GM18858 (cell line): ENCODE data around the gene POU4F3.

Experiments used
- ATAC-seq: cut with Tn5 transposase; IDR thresholded peaks from one replicate; pipeline ENCODE4 v1.9.1; 2021; ENCODE audit not compliant: unreplicated experiment

POU4F3 gene

DNA sequence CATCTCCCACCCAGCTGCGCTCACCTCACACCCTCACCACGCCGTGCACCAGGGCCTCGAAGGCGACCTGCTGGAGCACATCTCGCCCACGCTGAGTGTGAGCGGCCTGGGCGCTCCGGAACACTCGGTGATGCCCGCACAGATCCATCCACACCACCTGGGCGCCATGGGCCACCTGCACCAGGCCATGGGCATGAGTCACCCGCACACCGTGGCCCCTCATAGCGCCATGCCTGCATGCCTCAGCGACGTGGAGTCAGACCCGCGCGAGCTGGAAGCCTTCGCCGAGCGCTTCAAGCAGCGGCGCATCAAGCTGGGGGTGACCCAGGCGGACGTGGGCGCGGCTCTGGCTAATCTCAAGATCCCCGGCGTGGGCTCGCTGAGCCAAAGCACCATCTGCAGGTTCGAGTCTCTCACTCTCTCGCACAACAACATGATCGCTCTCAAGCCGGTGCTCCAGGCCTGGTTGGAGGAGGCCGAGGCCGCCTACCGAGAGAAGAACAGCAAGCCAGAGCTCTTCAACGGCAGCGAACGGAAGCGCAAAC is 1.1 kb downstream of the POU4F3 start:
- ATAC-seq: no peak

GRCh38 chr5:146340260-146341081 is 1.8 kb downstream of the POU4F3 start:
- ATAC-seq: no peak

DNA sequence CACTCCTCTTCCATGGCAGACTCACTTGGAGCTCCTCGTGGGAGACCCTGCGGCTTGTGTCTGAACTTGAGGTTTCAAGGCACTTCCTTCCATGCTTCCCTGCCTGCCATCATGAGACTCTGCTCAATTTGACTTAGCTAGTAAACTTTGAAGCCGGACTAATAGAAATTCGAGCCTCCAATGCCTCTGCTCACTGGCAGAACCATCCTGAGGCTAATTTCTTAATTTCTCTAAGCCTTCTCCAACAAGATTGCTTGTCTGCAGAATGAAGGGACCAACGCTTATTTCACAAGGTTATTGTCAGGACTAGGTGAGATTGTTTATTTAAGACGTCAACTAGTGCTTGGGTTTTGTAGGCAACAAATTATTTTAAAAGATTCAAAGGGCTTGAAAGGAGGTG is 3.2 kb downstream of the POU4F3 start:
- no peak for ATAC-seq

DNA sequence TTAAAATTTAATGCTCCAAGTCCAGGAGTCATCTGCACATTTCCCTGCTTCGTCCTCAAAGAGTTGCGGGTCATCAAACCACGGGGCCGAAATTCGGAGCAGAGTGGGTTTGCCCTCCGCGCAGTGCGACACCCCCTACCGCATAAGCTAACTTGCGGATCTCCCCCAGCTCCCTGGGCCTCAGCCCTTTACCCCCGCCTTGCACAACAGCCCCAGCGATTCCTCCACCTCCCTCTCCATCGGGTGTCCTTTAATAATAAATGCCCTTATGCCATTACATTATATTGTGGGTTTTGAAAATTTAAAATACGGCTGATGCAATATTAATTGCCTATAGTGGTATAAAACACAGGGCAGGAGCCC is 3.9 kb downstream of the POU4F3 start:
- no peak for ATAC-seq

- no peak for ATAC-seq
Observed at GRCh38 chr5:146342882-146343865, 4.5 kb downstream of the POU4F3 start.

- ATAC-seq: no peak
Observed at GRCh38 chr5:146344155-146345118, 5.8 kb downstream of the POU4F3 start.

DNA sequence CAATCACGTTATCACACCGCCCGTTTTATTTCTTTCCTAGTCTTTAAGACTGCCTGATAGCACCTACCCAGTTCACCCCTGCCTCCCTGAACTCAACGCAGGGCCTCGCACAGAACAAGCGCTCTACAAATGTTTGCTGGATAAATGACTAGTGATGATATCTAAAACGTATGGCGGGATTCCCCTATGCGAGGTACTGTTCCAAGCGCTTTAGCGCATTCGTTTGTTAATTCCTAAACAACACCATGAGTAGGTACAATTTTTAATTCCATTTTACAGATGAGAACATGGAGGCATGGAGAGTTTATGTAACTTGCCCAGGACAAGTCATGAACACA is 6.6 kb downstream of the POU4F3 start:
- ATAC-seq: no peak

DNA sequence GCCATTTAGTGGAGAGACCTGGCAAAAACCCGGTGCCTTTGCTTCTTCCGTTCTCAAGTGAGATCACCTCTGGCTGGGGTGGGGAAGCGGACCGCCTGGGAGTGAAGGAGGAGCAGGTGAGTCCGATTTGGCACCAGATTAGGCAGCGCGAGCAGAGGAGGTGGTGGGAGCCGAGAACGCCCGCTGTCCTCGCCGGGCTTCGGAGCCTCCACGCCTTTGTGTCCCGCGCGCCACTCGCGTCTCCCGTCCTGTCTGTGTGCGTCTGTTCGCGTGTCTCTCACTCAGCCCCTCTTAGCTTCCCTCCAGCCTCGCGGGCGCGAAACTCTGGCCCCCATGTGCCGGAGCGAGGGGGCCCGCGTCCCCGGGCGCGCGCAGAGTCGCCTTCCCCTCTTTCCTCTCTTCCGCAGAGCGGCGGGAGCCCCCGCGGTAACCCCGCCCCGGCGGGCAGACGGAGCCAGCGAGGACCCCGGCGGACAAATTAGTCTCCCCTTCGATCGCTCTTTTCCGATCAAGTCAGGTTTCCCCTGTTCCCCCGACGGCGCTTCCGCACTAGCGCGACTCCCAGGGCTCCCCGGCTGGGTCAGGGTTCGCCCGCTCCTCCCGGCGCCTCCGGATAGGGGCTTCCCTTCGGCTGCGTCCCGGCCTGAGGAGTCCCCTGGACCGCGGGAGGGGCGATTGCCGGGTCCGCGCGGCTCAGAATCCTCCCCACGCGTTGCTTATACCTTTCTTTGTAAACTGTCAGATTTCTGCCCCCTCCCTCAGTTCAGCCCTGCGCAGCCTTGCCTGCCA is 7.1 kb downstream of the POU4F3 start:
- no peak for ATAC-seq

DNA sequence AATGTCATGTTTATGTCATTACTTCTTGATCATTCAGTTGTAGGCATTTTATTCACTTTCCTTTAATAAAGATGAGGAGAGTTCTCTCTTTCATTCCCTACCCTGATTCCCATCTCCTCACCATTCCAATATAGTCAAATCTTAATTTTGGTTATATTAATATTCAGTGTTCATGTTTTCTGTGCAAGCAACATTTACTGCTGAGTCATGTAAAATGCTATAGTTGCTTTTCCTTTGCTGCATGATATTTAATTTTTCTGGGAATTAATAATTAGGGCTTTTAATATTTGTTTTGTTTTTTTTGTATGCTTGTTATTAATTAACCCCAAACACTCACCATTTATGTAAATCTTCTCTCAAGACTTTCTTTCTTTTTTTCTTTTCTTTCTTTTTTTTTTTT is 18.5 kb downstream of the POU4F3 start:
- ATAC-seq: no peak

GRCh38 chr5:146359836-146360235 is 21.2 kb downstream of the POU4F3 start:
- ATAC-seq: no peak

- no peak for ATAC-seq
Observed at GRCh38 chr5:146363161-146363874, 24.7 kb downstream of the POU4F3 start.

DNA sequence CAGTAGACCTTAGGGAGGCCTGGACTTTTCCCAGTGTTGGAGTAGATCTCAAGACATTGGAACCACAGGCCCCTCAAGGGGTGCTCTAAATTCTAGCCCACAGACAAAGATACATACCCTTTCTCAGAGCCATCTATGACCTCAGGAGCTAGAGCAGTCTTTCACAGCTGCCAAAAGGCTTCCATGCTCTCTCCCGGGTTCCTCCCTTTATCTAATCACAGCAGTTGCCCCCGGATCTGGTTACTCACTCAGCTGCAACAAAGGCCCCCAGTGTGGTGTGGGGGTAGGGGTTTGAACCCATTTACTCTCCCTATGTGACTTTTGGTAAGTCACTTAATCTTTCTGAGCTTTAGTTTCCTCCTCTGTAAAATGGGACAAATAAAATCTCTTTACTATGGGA is 27.0 kb downstream of the POU4F3 start:
- ATAC-seq: no peak

- no peak for ATAC-seq
Observed at GRCh38 chr5:146366904-146367303, 28.3 kb downstream of the POU4F3 start.

GRCh38 chr5:146368137-146368536 is 29.5 kb downstream of the POU4F3 start:
- ATAC-seq: no peak

DNA sequence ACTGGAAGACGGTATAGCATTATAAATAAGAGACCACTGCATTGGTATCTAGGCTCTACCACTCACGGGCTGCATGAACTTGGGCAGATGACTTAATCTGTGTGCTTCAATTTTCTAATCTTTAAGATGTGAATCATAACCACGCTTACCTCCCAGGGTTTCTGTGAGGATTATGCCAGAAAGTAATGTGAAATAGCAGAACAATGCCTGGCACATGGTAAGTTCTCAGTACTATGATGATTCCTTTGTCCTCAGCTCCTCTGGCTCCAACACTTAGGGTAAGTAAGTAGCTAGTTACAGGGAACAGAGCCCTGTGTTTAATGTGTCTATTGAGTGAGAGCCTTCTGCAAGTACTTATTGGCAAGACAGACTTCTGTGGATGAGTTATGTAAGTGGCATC is 31.1 kb downstream of the POU4F3 start:
- no peak for ATAC-seq

GRCh38 chr5:146376821-146377220 is 38.2 kb downstream of the POU4F3 start:
- ATAC-seq: no peak

GRCh38 chr5:146378986-146379385 is 40.3 kb downstream of the POU4F3 start:
- ATAC-seq: no peak

DNA sequence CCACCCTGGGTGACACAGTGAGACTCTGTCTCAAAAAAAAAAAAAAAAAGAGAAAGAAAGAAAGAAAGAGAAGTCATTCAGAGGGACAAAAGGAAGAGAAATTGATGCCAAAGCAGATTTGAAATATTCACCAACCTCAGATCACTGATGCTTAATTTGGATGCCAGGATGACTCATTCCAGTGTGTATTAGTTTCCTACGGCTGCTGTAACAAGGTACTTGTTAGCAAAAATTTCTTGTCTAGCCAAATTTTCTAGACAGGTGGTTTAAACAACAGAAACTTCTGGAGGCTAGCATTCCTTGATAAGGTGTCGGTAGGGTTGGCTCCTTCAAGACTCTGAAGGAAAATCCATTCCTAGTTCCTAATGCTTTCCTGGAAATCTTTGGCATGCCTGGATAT is 42.1 kb downstream of the POU4F3 start:
- no peak for ATAC-seq

DNA sequence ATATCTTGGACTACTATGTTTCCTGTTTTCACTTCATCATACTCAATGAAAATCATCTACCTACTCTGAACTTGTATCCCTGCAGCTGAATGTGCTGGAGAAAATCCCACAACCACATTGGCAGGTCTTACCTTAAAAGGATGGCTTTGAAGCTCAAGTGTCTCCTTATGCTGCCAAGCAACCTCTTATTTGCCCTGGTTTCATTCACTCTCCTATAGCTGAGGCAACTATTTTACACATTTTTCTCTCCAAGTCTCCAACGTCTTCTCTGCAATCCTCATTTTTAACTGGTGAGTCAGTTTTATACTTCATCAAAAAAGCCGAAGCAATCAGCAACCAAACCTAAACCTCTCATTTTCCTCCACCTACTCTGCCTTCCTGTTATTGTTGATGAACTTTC is 49.7 kb downstream of the POU4F3 start:
- no peak for ATAC-seq
